Left ventricle myocardium superior (tissue), 1 donor: ENCODE results near the gene LRRC37A3. TPM values are rescaled to one million over a fixed set of nuclear protein-coding genes. Genes with fewer than 3 reads are reported as not detected.
"Not testable (repeated sequence)": the region's sequence is repeated elsewhere in the genome, so short reads cannot be mapped to it uniquely, and the experiment has no call there.

ENCODE experiments used
- ATAC-seq: fragments of 200-7000 bp; cut with Tn5 transposase; one replicate; pipeline ENCODE4 v1.9.1; 2020; ENCODE audit warnings: mild to moderate bottlenecking, moderate library complexity
- DNase-seq: peaks from one replicate; pipeline ENCODE4 v3.0.0-alpha.2; 2020
- intact Hi-C: fragments of 100-400 bp; cut with micrococcal nuclease; formaldehyde crosslinking; loops from one replicate; pipeline ENCODE4 v1.11.0; 2022
- total RNA-seq: library from RNA; stranded (reverse); fragmentation: NEBNext Ultra II Directional; extraction: Animal tissue kit (Norgen Biotek cat#: 25700); gene quantifications from one replicate; pipeline ENCODE4 v1.2.1, GENCODE V29; 2021
- donor health status: DM: no; HTN: yes; CAD: no; lungs with severe emphysema.

LRRC37A3 gene
- total RNA-seq, 1 donor from 2014 or later = 2.7 TPM

DNA sequence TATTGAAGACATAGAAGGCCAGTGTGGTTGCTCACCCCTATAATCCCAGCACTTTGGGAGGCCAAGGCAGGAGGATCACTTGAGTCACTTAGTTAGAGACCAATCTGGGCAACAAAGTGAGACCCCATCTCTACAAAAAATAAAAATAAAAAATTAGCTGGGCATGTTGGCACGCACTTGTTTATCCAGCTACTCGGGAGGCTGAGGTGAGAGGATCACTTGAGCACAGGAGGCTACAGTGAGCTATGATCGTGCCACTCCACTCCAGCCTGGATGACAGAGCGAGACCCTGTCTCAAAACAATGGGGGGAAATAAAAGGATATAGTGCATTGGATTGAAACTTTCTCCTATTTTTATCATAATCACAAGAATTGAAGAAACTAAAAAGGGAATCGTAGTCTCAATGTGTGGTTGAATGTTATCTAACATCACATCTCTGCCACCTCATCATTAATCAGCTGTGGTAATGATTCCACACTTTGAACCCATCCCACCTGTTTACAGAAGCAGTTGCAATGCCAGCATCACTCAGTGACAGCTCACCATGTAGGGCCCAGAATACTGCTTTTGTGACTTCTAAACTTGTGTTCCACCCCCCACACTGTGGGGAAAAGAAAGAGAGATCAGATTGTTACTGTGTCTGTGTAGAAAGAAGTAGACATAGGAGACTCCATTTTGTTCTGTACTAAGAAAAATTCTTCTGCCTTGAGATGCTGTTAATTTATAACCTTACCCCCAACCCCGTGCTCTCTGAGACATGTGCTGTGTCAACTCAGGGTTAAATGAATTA is 10.3 kb upstream of the LRRC37A3 start:
- ATAC-seq, DNase-seq, intact Hi-C loops: not testable (repeated sequence)

GRCh38 chr17:64928701-64929100 is 9.4 kb upstream of the LRRC37A3 start:
- ATAC-seq, DNase-seq, intact Hi-C loops: not testable (repeated sequence)

DNA sequence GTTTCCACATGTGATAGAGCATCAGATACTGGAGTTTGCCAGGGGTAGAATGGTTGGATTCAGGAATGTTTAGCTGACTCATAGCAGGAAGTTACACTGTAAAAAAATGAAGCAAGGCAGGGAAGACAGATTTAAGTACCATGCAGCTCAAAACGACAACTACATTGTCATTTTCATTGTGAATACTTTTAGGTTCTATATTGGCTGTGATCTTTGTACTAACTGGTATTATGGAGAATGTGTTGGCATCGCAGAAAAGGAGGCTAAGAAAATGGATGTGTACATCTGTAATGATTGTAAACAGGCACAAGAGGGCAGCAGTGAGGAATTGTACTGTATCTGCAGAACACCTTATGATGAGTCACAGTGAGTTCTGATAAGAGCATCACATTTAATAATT is 8.2 kb upstream of the LRRC37A3 start:
- DNase-seq, intact Hi-C loops: not testable (repeated sequence)
- ATAC-seq = peak; percentile 85

- DNase-seq, intact Hi-C loops, ATAC-seq: not testable (repeated sequence)
Observed at GRCh38 chr17:64926430-64926829, 7.2 kb upstream of the LRRC37A3 start.

DNA sequence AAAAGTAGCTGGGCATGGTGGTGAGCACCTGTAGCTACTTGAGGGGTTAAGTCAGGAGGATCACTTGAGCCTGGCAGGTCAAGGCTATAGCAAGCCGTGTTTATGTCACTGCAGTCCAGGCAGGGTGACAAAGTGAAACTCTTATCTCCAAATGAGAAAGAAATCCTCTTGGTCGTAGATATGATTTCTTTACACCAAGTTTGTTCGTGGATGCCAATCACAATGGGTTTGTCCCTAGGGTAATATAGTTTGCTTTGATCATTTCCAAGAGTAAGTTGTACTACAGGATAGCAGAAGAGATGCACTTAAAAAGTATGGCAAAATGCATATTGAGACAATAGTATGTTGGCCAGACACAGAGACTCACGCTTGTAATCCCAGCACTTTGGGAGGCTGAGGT is 6.0 kb upstream of the LRRC37A3 start:
- DNase-seq, ATAC-seq, intact Hi-C loops: not testable (repeated sequence)

DNA sequence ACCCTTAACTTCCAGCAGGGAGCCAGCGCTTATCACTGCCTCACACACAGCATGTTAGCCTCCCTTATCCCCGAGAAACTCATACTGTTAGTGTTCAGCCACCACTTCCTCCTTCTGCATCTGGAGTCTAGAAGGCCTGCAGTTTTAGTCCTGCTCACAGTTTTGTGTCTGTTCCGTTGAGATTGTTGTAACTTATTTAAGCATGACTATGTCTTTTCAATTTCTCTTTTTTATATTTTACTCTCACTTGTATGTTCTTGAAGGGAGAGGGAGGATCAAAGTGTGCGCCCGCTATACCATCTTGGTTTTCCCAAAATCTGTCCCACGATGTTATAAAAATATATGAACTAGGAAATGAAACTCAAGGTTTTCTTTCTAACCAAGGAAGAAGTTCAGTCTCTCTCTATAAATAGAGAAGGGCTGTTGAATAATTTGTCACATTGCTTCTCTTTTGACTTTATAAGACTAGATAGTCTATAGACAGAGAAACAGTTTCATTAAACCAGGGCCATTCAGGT is 3.8 kb upstream of the LRRC37A3 start:
- ATAC-seq, intact Hi-C loops: not testable (repeated sequence)

DNA sequence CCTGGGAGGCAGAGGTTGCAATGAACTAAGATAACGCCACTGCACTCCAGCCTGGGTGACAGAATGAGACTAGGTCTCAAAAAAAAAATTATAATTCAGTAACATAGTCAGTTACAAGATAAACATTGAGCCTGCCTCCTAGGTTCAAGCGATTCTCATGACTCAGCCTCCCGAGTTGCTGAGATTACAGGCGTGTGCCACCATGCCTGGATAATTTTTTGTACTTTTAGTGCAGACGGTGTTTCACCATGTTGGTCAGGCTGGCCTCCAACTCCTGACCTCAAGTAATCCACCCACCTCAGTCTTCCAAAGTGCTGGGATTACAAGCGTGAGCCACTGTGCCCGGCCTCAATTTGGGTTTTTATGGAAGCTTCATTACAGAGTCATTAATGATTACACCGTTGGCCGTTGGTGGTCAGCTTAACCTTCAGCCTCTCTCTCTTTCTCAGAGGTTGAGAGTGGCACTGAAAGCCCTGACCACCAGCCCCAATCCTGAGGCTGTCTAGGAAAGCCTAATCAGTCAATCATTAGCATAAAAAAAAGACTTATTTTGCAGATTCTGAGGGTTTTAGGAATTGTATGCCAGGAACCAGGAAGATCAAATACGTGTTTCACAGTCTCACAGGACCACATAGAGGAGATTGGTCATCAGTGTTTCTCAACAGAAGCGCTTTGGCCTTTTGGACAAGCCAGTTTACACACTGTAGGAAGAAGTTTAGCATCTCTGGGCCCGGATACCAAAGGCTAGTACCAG is 1.3 kb upstream of the LRRC37A3 start:
- ATAC-seq (no peak), DNase-seq (no peak)
- intact Hi-C loops = no loop called here

More for the DNA sequence above, 3.8 kb upstream of the LRRC37A3 start:
- DNase-seq = not testable (repeated sequence)

- no peak for DNase-seq
- peak; percentile 21 for ATAC-seq
- intact Hi-C loops = no loop called here
Observed at GRCh38 chr17:64920026-64920418, 744 bp upstream of the LRRC37A3 start.

- ATAC-seq (peak; percentile 71), DNase-seq (peak; percentile 72)
- intact Hi-C loops = not testable (repeated sequence)
Observed at GRCh38 chr17:64918842-64919288, 413 bp downstream of the LRRC37A3 start.

- ATAC-seq, DNase-seq, intact Hi-C loops: not testable (repeated sequence)
Observed at GRCh38 chr17:64917540-64917939, 1.7 kb downstream of the LRRC37A3 start.

DNA sequence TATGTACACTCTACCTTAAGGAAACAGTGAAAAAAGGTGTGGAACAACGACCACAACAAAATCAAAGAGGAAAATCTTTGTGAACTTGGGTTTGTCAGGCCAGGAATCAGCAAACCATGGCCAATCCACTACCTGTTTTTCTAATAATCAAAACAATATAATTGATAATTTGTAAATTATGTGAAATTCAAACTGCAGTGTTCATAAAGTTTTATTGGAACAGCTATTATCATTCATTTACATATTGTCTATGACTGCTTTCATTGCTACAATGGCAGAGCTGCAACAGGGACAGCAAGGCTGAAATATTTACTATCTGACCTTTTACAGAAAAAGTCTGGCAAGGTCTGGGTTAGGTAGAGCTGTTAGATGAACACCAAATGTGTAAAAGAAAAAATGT is 4.0 kb downstream of the LRRC37A3 start:
- intact Hi-C loops, DNase-seq, ATAC-seq: not testable (repeated sequence)

DNA sequence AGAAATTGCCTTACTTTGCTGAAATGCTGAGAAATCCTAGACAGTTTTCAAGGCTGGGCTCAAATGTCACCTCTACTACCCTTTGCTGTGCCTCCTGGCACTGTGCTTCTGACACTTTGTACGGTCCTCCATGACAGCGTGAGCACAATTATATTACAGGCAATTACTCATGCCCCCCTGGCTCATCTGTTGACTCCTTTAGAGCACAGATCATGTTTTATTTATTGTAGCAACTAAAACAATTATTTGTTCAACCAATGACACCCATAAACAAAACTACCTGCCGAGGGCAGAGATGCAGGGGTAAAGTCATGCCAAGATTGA is 9.1 kb downstream of the LRRC37A3 start:
- intact Hi-C loops, ATAC-seq, DNase-seq: not testable (repeated sequence)

- intact Hi-C loops, ATAC-seq: not testable (repeated sequence)
Observed at GRCh38 chr17:64909511-64910190, 9.6 kb downstream of the LRRC37A3 start.

GRCh38 chr17:64904069-64904468 is 15.2 kb downstream of the LRRC37A3 start:
- intact Hi-C loops, ATAC-seq, DNase-seq: not testable (repeated sequence)

More at GRCh38 chr17:64909511-64910190, 9.6 kb downstream of the LRRC37A3 start:
- DNase-seq = not testable (repeated sequence)

- intact Hi-C loops, ATAC-seq, DNase-seq: not testable (repeated sequence)
Observed at GRCh38 chr17:64897136-64897535, 22.1 kb downstream of the LRRC37A3 start.

DNA sequence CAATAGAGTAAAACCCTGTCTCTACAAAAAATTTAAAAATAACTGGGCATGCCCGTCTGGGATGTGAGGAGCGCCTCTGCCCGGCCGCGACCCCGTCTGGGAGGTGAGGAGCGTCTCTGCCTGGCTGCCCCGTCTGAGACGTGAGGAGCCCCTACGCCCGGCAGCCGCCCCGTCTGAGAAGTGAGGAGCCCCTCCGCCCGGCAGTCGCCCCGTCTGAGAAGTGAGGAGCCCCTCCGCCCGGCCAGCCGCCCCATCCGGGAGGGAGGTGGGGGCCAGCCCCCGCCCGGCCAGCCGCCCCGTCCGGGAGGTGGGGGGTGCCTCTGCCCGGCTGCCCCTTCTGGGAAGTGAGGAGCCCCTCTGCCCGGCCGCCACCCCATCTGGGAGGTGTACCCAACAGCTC is 45.1 kb downstream of the LRRC37A3 start:
- ATAC-seq, intact Hi-C loops, DNase-seq: not testable (repeated sequence)

GRCh38 chr17:64847504-64848466 is 71.5 kb downstream of the LRRC37A3 start:
- intact Hi-C loops = not testable (repeated sequence)
- ATAC-seq = peak; percentile 88
- peak; percentile 82 for DNase-seq

- intact Hi-C loops, DNase-seq: not testable (repeated sequence)
Observed at GRCh38 chr17:64846892-64847291, 72.4 kb downstream of the LRRC37A3 start.

More at GRCh38 chr17:64846892-64847291, 72.4 kb downstream of the LRRC37A3 start:
- ATAC-seq = peak; percentile 91
